Natural killer cell treated with Interleukin-12 subunit alpha and Interleukin-12 subunit beta and Interleukin-15 and Interleukin-18, amount 100 ng/mL, for 72 hours (primary cell): ENCODE data around the gene CCDC33. TPM values are rescaled to one million over a fixed set of nuclear protein-coding genes. Genes with fewer than 3 reads are reported as not detected.

ENCODE experiments used
- ATAC-seq, 2 donors: fragments of 150-1000 bp; cut with Tn5 transposase in 1 of 2; sonication (Bioruptor Pico), chemical (Tn5 transposase) in 1 of 2; 2 replicates each; pipeline ENCODE4 v1.10.0; 2021
- DNase-seq: peaks from one replicate; pipeline ENCODE4 v3.0.0; 2022; ENCODE audit warnings: low spot score
- H3K27ac Mint-ChIP-seq, 2 donors: 1 replicate in 1 of 2; 2 replicates in 1 of 2; pipeline ENCODE4 v1.8.0; 2022; ENCODE audit warnings: mixed read lengths in 2 of 2, mild to moderate bottlenecking in 1 of 2, moderate library complexity in 1 of 2
- H3K27me3 Mint-ChIP-seq, 2 donors: 1 replicate in 1 of 2; 2 replicates in 1 of 2; pipeline ENCODE4 v1.8.0; 2022; ENCODE audit warnings: mixed read lengths in 2 of 2
- H3K36me3 Mint-ChIP-seq: one replicate; pipeline ENCODE4 v1.8.0; 2022; ENCODE audit warnings: mixed read lengths
- H3K4me1 Mint-ChIP-seq, 2 donors: 1 replicate in 1 of 2; 2 replicates in 1 of 2; pipeline ENCODE4 v1.8.0; 2022; ENCODE audit warnings: low read depth in 2 of 2, mixed read lengths in 2 of 2, mild to moderate bottlenecking in 1 of 2
- H3K4me3 Mint-ChIP-seq: one replicate; pipeline ENCODE4 v1.8.0; 2022; ENCODE audit warnings: mixed read lengths
- H3K9me3 Mint-ChIP-seq: 2 replicates; pipeline ENCODE4 v1.8.0; 2022; ENCODE audit warnings: mixed read lengths
- total RNA-seq, 2 donors: library from RNA; stranded (reverse); gene quantifications; one replicate each; pipeline ENCODE4 v1.2.3, GENCODE V29; 2022

The CCDC33 gene
- not detected for total RNA-seq

DNA sequence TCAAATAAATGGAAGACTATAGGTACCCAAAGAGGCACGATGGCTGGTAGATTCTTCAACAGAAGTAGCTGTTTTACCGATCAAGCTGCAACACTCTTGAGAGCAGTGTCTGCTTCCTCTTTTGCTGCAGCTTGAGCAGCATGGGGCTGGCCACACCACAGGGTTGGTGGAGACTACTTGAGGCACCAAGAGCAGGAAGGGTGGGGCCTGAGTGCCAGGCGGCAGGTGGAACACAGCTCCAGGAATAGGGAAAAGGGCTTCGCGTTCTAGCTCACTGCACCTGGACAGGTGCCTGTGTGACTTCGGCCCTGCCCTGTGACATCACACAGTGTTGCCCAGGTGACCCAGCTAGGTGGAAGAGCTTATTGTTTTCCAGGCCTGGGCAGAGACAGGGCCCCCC, at the start of gene CCDC33:
TSS of gene CCDC33 (plus strand) at position 365 of the 400 bp plus-strand sequence. CDS start 394 bp downstream, outside the sequence.
- Mint-ChIP-seq H3K4me1 (no peaks in the 10 kb centered on the region), H3K9me3 (no peaks in the 10 kb centered on the region)

DNA sequence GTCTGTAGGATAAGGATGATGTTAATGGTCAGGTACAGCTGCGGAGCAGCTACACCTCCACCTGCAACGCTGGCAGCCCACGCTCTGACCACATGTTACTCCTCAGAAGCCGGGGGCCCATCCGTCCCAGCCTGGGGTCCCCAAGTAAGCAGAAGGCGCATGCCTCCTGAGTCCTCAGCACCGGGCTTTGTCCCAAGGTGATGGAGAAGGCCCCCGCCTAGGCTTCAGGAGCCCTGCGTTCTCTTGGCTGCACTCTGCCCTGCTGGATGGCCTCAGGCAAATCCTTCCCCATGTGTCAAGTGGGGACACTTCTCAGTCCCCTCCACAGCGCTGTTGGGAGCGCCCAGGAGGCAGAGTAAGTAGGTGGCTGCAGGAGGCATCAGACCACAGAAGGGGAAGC, 47.9 kb upstream of the CCDC33 start:
- Mint-ChIP-seq H3K36me3 (no peaks in the 10 kb centered on the region), H3K27ac (no peak overlapping the region), H3K9me3 (no peaks in the 10 kb centered on the region), H3K4me3 (no peak overlapping the region), H3K4me1 (no peaks in the 10 kb centered on the region), H3K27me3 (peaks cover 0 to 2% of the 10 kb centered on the region in 2 donors)
- no peak for ATAC-seq
- DNase-seq: no peak

More for the DNA sequence above, at the start of gene CCDC33:
- H3K27ac Mint-ChIP-seq: no peak within 1 kb of the TSS
- no peak within 1 kb of the TSS for H3K4me3 Mint-ChIP-seq
- ATAC-seq (no peak), DNase-seq (no peak)
- peaks cover 0 to 7% of the 10 kb centered on the region in 2 donors for H3K27me3 Mint-ChIP-seq
- no peaks in the 10 kb centered on the region for H3K36me3 Mint-ChIP-seq

DNA sequence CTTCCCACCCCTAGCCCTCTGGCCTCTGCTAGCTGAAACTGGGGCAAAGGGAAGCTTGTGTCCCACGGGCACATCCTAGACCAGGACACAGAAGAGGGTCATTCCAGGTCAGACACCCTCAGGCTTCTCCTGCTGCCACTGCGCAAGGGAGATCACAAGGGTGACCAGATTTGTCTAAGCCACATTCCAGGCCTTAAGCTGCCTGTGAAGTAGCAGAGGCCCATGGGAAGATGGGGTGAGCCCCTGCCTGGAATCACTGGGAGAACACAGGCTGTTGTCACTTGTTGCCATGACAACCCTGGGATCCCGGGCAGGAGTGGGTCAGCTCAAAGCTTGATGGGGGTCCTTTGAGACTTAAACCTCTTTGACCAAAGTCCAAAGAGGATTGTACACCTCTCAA, 44.3 kb upstream of the CCDC33 start:
- ATAC-seq: no peak
- H3K9me3 Mint-ChIP-seq: no peaks in the 10 kb centered on the region
- no peak overlapping the region for H3K27ac Mint-ChIP-seq
- no peaks in the 10 kb centered on the region for H3K36me3 Mint-ChIP-seq
- no peak overlapping the region for H3K4me3 Mint-ChIP-seq
- H3K27me3 Mint-ChIP-seq: peaks cover 0 to 2% of the 10 kb centered on the region in 2 donors
- H3K4me1 Mint-ChIP-seq: no peaks in the 10 kb centered on the region
- DNase-seq: no peak

DNA sequence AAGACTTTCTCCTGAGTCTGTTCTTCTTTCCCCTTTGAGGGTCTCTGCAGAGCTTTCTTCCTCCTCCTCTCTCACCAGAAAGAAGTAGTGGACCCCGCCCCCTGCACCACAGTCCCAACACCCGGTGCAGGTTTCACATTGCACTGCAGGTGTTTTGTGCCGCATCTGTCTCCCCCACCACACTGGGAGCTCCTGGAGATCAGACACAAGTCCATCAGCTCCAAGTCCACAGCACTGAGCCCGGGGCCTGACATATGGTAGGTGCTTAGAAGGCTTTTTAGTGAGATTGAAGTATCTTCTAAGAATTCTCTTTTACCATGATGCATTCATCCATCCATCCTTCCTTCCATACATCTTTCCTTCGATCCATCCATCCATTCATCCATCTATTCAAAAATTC, 43.4 kb upstream of the CCDC33 start:
- H3K4me3 Mint-ChIP-seq: no peak overlapping the region
- no peaks in the 10 kb centered on the region for H3K4me1 Mint-ChIP-seq
- H3K9me3 Mint-ChIP-seq: no peaks in the 10 kb centered on the region
- H3K27ac Mint-ChIP-seq: no peak overlapping the region
- ATAC-seq (no peak), DNase-seq (no peak)
- H3K36me3 Mint-ChIP-seq: no peaks in the 10 kb centered on the region
- H3K27me3 Mint-ChIP-seq: peaks cover 0 to 2% of the 10 kb centered on the region in 2 donors

DNA sequence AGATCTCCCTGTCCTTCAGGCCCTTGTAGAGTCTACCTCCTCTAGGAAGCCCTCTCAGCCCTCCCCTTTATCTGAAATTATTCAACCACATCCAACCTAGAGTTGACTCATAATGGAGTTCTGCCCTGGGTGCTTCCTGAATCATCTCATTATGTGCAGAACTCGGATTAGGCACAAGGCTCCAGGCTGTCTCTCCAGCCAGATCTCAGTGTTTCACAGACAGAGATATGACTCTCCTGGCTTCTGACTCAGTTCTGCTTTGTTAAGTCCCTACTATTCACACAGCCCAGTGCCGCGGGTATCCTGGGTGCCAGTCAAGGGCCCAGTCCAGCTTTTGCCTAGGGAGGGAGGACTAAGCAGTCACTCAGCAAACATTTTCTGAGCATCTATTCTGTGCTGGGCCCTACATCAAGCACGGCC, 42.8 kb upstream of the CCDC33 start:
- Mint-ChIP-seq H3K36me3 (no peaks in the 10 kb centered on the region), H3K27ac (no peak overlapping the region), H3K4me3 (no peak overlapping the region), H3K9me3 (no peaks in the 10 kb centered on the region), H3K4me1 (no peaks in the 10 kb centered on the region), H3K27me3 (peaks cover 0 to 2% of the 10 kb centered on the region in 2 donors)
- DNase-seq: no peak
- no peak for ATAC-seq

DNA sequence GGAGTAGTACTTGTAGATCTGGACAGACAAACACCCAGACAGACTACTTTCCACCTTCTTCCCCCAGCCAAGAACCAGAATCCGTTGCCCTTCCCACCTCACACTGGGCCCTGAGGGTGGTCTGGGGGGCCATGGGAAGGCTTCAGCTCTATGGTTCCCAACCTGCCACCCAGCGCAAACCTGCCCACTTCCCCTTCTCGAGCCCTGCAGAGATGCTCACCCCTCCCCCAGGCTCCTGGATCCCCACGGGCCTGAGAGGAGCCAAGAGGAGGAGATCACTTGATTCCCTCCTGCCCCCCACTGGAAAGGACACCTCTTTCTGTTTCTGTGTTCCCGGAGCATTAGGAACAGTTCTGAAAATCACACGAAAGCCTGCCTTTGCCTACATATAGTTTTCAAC, 42.2 kb upstream of the CCDC33 start:
- ATAC-seq (no peak), DNase-seq (no peak)
- Mint-ChIP-seq H3K9me3 (no peaks in the 10 kb centered on the region), H3K4me1 (no peaks in the 10 kb centered on the region), H3K27me3 (peaks cover 0 to 2% of the 10 kb centered on the region in 2 donors), H3K27ac (no peak overlapping the region), H3K4me3 (no peak overlapping the region), H3K36me3 (no peaks in the 10 kb centered on the region)

DNA sequence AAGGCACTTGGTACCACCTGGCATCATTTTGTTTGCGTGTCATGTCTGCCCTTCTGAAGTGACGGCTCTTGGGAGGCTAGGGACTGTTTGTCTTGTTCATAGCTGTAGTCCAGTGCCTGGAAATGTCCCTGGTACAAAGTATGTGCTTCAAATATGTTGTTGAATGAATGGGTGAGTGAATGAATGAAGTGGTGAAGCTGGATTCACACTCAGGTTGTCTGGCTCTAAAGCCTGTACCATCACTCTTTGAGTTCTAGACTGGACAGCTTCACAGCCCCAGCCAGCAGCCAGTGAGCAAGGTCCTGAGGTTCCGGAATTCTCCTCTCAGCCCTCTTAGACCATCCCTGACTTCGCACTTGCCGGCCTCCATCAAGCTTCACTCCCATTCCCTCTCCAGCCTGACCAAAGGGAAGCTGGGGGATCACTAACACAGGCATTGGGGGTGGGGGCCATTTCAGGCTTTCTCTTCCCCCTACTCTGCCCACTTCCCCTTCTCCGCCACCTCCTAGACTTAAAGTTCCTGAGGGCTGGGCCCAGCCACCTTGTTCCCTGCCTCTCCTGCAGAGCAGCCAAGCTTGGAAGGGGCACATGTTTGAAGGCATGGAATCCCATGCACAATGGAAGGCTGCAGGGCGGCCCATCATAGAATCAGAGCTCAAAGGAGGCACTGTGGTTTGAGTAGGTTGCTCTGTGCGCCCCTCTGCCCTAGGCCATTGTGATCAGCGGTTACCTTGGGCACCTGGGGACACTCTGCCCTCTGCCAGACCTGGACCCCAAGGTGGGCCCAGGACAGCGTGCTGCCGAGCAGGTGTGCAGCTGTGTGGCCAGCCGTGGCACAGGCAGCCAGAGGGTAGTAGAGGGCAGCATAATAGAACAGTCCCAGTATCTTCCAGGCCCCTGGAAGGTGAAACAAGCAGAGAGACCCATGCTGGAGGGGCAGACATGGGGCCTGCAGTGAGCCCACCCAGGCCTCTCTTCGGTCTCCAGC, 41.3 kb upstream of the CCDC33 start:
- ATAC-seq (no peak), DNase-seq (no peak)
- H3K4me1 Mint-ChIP-seq: no peaks in the 10 kb centered on the region
- no peaks in the 10 kb centered on the region for H3K36me3 Mint-ChIP-seq
- no peaks in the 10 kb centered on the region for H3K9me3 Mint-ChIP-seq
- peaks cover 0 to 2% of the 10 kb centered on the region in 2 donors for H3K27me3 Mint-ChIP-seq
- no peak overlapping the region for H3K27ac Mint-ChIP-seq
- no peak overlapping the region for H3K4me3 Mint-ChIP-seq

DNA sequence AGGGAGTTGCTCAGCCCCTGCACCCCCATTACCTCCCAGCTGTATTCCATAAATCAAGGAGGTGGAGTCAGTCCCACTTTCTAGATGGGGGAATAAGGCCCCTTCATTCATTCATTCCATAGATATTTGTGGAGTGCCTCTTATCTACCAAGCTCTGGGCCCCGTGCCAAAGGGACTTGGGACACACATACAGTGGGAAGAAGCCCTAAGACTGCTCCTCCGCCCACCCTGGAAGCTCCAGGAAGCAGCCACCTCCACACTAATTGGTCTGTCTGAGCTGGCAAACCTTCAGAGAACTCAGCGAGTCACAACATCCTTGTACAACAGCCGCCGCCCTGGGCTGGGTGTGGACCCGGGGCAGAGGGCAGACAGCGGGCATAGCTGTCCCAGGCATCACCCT, 40.0 kb upstream of the CCDC33 start:
- Mint-ChIP-seq H3K27ac (no peak overlapping the region), H3K4me1 (no peaks in the 10 kb centered on the region)

DNA sequence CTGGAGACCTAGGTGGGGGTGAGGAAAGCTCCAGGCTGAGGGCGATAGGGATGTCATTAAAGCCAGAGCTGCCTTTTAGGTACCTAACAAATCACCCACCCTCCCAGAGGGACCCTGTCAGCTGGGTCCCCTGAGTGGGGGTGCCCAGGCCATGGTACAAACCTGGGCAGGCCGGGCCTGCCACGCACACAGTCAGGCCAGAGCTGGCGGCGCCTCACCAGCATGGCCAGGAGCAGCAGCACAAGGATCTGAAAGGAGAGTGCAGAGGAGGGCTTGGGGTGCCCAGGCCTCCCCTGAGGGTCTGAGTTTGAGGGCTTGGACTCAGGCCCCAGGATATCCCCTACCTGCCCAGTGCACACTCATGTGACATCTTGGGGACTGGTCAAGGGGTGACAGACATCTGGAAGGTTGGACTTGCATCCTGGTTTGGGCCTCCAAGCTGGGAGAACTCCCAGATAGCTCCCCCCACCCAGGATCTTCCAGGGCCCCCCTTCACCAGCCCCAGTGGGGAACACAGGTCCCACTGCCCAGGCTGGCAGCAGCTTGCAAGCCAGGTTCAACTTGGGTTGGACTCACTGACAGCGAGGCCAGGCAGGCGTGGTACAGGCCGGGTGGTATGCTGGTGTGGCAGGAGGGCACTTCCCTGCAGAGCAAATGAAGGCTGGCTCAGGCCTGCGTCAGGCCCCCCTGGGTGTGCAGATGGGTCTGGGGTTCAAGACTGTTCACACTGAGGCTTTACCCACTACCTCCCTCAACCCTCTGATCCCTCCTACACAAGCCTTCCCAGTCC, 38.8 kb upstream of the CCDC33 start:
- Mint-ChIP-seq H3K4me3 (no peak overlapping the region), H3K27me3 (peaks cover 0 to 5% of the 10 kb centered on the region in 2 donors), H3K27ac (no peak overlapping the region), H3K9me3 (no peaks in the 10 kb centered on the region), H3K36me3 (no peaks in the 10 kb centered on the region), H3K4me1 (no peaks in the 10 kb centered on the region)
- ATAC-seq (no peak), DNase-seq (no peak)

More for the DNA sequence above, 40.0 kb upstream of the CCDC33 start:
- Mint-ChIP-seq H3K27me3 (peaks cover 0 to 2% of the 10 kb centered on the region in 2 donors), H3K9me3 (no peaks in the 10 kb centered on the region), H3K4me3 (no peak overlapping the region), H3K36me3 (no peaks in the 10 kb centered on the region)
- no peak for DNase-seq
- ATAC-seq: no peak

DNA sequence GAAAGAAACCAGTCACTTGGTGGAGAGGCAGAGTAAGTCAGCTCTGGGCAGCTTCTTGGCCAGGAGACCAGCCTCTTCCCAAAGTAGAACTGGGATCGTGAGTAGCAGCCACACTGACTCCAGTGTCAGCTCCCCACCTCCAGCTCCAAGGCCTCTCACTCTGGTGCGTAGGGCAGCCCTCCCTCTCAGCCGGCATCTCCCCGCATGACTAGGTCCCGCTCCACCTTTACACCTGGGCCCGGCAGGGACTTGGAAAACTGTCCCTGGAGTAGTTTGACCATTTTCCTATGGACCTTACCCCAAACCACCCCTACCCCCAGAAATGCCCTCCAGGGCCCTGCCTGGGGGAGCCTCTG, 36.9 kb upstream of the CCDC33 start:
- H3K4me1 Mint-ChIP-seq: no peaks in the 10 kb centered on the region
- no peak overlapping the region for H3K27ac Mint-ChIP-seq
- no peaks in the 10 kb centered on the region for H3K9me3 Mint-ChIP-seq
- ATAC-seq (no peak), DNase-seq (no peak)
- H3K4me3 Mint-ChIP-seq: no peak overlapping the region
- H3K27me3 Mint-ChIP-seq: peaks cover 0 to 3% of the 10 kb centered on the region in 2 donors
- H3K36me3 Mint-ChIP-seq: no peaks in the 10 kb centered on the region

DNA sequence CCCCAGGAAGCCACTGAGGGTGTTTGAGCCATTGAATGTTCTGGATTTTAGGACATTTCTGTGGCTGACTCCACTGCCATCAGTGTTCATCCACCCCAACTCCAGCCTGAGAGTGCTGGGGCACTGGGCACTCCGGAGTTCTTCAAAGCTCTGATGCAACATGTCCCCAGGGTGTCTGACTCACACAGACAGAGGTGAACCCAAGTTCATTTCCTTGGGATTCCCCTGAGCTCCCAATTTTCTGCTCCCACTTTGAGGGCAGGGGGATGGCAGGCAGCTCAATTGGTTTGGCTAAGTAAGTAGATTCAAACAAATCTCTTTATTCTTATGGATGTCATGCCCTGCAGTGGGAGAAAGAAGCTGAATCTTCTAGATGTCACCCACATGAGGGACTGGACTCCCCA, 35.7 kb upstream of the CCDC33 start:
- Mint-ChIP-seq H3K4me1 (no peaks in the 10 kb centered on the region), H3K36me3 (no peaks in the 10 kb centered on the region), H3K27me3 (peaks cover 0 to 3% of the 10 kb centered on the region in 2 donors), H3K9me3 (no peaks in the 10 kb centered on the region), H3K4me3 (no peak overlapping the region), H3K27ac (no peak overlapping the region)
- ATAC-seq (no peak), DNase-seq (no peak)

DNA sequence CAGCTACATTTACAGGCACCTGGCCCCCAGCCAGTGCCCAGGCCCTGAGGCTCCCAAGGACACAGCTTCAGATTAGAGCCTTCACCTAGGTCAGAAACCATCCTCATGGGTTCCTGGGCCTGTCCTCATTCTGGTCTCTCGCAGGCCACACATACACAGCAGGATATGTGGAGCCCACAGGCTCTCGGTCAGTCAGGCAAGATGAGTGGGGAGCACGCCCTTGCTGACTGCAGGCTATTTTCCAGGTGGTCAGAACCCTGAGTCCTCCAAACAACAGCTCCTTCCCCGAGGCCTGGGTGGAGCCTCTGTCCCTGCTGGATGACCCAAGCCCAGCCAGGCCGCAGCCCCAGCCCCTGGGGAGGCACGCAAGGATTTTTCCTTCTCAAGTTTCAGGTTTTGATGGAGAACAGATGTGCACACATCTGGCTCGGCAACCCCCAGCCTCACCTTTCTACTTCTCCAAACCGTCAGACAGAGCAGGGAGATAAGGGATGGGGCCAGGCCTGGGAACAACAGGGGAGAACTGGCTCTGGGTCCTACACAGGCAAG, 35.2 kb upstream of the CCDC33 start:
- DNase-seq (no peak), ATAC-seq (no peak)
- Mint-ChIP-seq H3K4me3 (no peak overlapping the region), H3K36me3 (no peaks in the 10 kb centered on the region), H3K4me1 (no peaks in the 10 kb centered on the region), H3K27me3 (peaks cover 0 to 3% of the 10 kb centered on the region in 2 donors), H3K27ac (no peak overlapping the region), H3K9me3 (no peaks in the 10 kb centered on the region)

DNA sequence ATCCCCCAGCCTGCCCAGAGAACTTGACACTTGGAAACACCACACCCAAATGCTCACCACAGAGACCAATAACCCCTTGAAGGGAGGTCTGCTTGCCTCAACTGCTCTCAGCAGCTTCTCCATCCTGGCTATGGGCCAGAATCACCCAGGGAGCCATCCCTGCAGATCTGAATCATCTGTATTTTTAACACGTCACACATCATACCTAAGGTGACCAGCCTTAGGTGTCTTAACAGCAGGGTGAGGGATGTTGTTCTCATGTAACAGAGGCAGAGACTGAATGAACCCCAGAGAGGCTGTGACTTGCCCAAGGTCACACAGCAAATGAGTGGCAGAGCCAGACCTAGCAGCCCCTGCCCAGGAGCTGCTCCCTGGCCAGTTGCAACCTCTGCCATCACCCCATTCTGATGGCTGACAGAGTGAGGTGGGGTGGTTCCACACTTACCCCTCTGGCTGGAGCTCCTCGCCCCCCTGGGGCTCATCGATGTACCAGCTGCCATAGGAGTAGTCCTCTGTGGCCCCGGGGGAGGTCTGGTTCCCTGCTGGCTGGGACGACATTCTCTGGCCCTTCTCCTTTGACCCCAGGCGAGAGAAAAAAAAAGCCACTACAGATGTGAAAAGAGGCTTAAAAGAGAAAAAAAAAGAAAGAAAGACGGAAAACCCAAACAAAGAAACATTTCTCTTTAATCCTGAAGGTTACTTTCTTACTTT, 34.3 kb upstream of the CCDC33 start:
- no peak for ATAC-seq
- Mint-ChIP-seq H3K36me3 (no peaks in the 10 kb centered on the region), H3K27ac (no peak overlapping the region), H3K4me1 (no peaks in the 10 kb centered on the region), H3K9me3 (no peaks in the 10 kb centered on the region), H3K27me3 (peaks cover 0 to 3% of the 10 kb centered on the region in 2 donors), H3K4me3 (no peak overlapping the region)
- DNase-seq: no peak
